KOPT-K1 (cell line): Measurements from ENCODE around the gene SNX4.
"Not testable (repeated sequence)": the region's sequence is repeated elsewhere in the genome, so short reads cannot be mapped to it uniquely, and the experiment has no call there.

Source experiments
- H3K27ac ChIP-seq: fragments of 200-600 bp; sonication (generic); 2 replicates; pipeline ENCODE4 v1.5.1; 2016; ENCODE audit warnings: antibody characterized with exemption, mild to moderate bottlenecking, low read depth, low read length; ENCODE audit not compliant: poor library complexity, severe bottlenecking
- H3K36me3 ChIP-seq: fragments of 200-600 bp; sonication (generic); 2 replicates; pipeline ENCODE4 v1.5.1; 2017; ENCODE audit warnings: antibody characterized with exemption, mild to moderate bottlenecking, low read length, moderate library complexity; ENCODE audit not compliant: insufficient read depth
- H3K9me3 ChIP-seq: fragments of 200-600 bp; sonication (generic); 2 replicates; pipeline ENCODE4 v1.5.1; 2017; ENCODE audit warnings: antibody characterized with exemption, low read length, mild to moderate bottlenecking; ENCODE audit not compliant: insufficient read depth, poor library complexity, severe bottlenecking

Gene SNX4

DNA sequence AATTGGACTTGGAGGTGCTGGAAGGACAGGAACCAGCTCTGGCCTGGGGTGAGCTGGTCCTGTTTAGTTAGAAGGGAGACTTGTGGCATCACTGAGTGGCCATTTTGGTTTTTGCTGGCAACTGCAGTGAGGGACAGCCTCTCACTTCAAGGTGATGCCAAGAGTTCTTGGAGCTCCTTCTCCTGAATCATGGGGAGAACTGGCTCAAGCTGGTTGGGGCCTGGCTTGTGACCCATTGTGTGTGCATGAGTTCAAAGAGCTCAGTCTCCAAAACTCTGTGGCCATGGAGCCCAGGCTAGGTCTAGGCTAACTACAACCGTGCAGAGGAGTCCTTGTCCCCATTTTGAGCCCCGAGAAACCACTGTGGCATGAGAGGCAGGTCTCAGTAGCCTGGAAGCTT, 84.8 kb downstream of the SNX4 start:
- Histone ChIP-seq H3K36me3 (no peaks in the 10 kb centered on the region), H3K27ac (no peak overlapping the region), H3K9me3 (no peaks in the 10 kb centered on the region)

DNA sequence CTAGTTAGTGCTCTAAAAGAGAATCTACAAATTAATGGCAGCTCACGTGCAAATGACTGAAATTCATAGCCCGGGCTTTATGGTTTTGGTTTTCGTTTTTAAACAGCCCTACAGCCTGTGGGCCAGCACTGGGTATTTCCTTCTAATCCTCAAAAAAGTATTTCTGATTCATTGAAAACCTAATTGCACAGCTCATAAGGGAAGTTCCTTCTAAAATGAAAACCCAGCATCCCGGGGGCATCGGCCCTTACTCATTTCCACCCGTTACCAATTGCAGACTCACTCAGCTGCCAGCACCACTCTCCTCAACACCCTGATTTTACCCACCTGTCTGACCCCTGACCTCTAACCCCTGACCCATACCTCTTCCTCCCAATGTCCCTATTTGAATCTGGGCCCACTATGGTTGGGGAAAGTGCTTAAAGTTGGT, 85.4 kb downstream of the SNX4 start:
- Histone ChIP-seq H3K36me3 (no peaks in the 10 kb centered on the region), H3K27ac (no peak overlapping the region), H3K9me3 (no peaks in the 10 kb centered on the region)

DNA sequence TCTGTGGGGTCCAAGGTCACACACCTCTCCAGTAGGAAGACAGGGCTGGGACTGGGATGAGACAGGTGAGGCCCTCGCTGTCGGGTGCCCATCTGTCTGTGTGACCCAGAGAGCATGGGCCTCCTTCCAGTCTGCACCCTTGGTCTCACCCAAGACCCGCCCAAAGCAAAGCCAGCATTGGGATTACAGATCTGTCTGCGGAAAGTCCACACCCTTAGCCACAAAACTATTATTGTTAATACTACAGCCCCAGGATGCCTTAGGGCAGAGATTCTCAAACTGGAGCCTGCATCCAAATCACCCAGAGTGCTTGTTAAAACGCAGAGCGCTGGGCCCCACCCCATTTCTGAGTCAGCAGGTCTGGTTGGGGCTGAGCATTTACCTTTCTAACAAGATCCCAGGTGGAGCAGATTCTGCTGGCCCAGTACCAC, 86.4 kb downstream of the SNX4 start:
- Histone ChIP-seq H3K9me3 (no peaks in the 10 kb centered on the region), H3K27ac (no peak overlapping the region), H3K36me3 (no peaks in the 10 kb centered on the region)

DNA sequence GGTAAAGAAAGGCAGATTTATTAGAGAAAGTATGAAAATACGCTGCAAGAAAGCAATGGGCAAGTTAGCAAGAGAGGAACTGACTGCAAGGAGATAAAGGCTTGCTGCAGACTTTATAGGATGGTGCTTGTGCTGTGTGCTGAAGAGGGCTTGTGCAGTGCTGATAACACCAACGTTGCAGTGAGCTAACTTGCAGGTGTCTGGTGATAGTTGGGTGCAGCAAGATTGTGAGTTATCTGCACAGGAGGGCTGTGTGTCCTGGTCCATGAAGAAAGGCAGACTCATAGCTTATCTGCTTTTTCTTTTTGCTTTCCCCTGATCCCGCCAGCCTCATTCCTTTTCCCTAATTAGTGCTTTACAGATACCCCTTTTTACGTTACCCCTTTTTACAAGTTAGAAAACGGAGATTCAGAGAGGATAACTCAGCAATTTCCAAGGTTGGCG, 86.9 kb downstream of the SNX4 start:
- no peak overlapping the region for H3K27ac ChIP-seq
- H3K36me3 ChIP-seq, result no peaks in the 10 kb centered on the region
- no peaks in the 10 kb centered on the region for H3K9me3 ChIP-seq

DNA sequence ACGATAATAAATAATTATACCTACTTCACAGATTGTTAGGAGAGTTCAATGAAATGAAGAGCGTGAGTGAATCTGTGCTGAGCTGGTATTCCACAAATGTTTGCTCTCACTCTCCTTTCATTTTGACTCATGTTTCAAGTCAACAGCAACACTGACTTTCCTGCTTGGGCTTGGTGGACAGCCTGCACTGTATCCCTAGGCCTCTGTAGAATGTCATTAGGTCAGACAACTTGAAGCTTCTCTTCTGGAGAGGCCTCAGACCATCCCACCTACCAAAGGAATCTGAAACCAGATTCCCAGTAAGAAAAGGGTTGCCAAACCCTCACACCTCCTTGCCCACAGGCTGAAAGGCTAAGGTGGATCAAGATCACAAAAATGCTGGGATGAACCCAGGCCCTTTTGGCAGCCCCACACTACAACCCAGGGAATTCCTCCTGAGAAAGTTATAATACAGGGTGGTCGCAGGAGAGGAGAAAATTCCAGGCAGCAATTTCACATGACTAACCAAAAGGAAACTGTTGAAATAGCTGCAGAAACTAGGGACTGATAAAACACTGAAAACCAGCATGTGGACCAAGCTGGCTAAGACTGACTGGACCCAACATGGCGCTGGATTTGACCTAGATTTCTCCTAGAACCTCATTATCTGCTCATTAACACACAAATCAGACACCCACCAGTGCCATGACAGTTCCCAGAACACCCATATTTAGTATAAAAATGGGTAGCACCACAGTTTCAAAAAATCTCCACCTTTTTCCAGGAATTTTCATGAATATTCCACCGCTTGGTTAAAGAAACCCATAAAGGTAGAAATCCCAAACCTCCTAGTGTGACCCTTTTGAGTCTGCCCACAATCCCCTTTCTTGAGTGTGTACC, 87.9 kb downstream of the SNX4 start:
- Histone ChIP-seq H3K27ac (no peak overlapping the region), H3K9me3 (no peaks in the 10 kb centered on the region), H3K36me3 (no peaks in the 10 kb centered on the region)

DNA sequence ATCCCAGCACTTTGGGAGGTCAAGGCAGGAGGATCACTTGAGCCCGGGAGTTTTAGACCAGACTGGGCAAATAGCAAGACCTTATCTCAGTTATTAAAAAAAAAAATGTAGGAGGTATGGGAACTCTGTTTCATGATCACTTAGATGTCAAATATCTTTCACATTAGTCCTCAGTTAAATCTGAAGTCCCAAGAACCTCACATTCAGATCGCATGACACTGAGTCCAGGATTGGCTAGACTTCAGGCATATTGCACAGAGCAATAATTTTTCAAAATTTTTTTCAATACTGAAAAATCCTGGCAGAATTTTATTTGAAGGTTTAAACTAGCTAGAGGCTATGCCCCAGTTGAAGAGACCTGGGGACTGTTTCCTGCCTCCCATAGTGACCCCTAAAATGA, 88.6 kb downstream of the SNX4 start:
- Histone ChIP-seq H3K36me3 (no peaks in the 10 kb centered on the region), H3K27ac (no peak overlapping the region), H3K9me3 (no peaks in the 10 kb centered on the region)

DNA sequence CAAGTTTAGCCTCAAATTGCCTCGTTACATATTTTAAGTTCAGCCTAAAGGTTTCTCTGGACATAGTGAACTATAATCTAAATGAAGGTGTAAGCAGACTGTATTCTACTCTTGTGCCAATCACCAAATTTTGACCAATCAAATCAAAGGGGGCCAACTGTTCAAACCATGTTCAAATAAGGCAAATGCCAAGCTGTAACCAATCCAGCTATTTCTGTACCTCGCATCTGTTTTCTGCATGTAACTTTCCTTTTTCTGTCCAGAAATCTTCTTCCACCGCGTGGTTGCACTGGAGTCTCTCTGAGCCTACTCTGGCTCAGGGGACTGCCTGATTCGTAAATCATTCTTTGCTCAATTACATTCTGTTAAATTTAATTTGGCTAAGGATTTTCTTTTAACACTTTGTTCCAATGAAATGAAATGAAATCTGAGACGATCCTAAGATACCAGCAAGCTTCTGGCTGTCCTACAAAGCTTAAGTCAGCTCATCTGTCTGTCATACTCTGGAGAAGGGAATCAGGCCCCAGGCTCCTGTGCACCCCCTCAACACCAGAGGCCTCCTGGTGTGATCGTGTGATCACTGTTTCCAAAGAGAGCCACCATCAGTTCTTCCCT, 91.7 kb downstream of the SNX4 start:
- Histone ChIP-seq H3K9me3 (no peaks in the 10 kb centered on the region), H3K36me3 (no peaks in the 10 kb centered on the region), H3K27ac (no peak overlapping the region)

DNA sequence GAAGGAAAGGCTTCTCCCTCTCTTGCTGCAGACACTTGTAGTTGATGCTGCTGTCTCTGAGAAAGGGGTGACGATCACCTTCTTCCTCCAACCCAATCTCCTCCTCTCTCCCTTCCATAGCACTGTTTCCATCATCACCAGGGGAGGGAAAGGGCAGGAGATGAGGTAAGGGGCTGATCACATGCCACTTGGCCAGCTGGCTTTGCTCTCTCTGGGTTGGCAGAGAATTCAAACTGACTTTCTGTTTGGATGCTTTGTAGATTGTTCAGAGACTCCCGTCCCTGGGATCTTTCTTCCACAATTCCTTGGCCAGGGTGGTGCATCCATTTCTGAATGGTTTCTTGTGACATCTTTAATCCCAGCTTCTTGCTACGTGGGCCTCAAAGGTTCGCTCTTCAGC, 101.7 kb downstream of the SNX4 start:
- no peaks in the 10 kb centered on the region for H3K9me3 ChIP-seq
- no peaks in the 10 kb centered on the region for H3K36me3 ChIP-seq

DNA sequence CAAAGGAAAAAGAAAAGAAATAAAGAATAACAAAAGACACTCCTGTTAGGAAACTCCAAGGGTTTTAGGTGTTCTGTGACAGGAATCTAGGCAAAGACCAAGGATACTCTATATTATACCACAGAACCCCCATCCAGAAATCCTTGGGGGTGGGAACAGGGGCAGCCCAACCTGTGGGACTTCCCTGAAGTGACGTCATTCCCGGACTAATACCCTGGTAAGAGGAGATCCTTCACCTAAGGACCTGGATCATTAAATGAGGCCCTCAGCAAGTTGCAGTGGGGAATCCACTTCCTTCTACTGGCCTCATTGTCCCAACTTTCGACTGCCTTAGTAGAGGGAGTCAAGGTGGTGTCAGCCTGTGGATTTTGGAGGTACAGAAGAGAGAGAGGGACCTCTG, 103.8 kb downstream of the SNX4 start:
- Histone ChIP-seq H3K27ac (no peak overlapping the region), H3K36me3 (no peaks in the 10 kb centered on the region), H3K9me3 (no peaks in the 10 kb centered on the region)

More for the DNA sequence above, 101.7 kb downstream of the SNX4 start:
- H3K27ac ChIP-seq, result no peak overlapping the region

DNA sequence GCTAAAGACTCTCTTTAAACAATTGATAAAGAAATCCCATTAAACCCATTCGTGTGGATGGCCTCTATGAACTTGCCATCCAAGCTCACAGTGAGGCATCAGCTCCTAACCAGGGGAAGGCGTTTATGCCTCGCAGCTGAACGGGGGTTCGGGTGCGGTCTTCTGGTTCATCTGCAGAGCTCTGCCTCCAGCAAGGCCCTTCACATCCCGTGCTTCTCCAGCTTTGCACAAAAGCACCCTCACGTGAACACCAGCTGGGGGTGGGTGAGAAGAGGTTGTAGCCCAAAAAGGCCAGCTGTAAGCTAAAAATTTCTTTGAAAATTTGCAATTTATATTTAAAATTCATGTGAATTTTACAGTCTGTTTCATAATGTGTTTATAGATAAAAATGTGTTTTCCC, 105.3 kb downstream of the SNX4 start:
- H3K9me3 ChIP-seq, result no peaks in the 10 kb centered on the region
- H3K36me3 ChIP-seq, result no peaks in the 10 kb centered on the region
- no peak overlapping the region for H3K27ac ChIP-seq

DNA sequence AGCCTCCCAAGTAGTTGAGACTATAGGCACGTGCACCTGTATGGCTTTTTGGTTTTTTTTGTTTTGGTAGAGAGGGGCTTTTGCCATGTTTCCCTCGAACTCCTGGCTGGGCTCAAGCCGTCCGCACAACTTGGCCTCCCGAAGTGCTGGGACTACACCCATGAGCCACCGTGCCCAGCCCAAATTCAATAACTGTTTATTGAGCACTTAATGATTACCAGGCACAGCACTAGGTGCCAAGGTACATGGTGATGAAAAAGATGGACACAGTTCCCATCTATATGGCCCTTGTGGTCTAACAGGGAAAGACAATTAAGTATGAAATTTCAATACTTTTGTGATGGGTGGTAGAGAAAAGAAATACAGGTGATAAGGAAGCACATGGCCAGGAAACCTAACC, 109.1 kb downstream of the SNX4 start:
- no peak overlapping the region for H3K27ac ChIP-seq
- H3K9me3 ChIP-seq, result peaks cover 4% of the 10 kb centered on the region

DNA sequence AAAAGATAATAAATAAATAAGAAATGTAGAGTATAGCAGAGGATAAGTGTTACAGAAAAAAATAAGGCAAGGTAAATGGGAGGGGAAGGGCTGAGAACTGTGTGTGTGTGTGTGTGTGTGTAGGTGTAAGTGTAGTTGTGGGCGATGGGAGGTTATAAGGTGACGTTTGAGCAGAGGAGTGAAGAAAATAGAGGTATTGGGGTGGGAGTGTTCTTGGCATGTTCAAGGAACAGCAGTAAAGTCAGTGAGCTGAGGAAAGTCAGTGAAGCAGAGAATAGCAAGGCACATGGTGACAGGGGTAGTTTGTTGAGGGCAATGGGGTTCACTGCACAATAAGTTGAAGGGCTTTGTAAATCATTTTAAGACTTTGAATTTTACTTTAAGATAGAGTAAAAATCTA, 113.9 kb downstream of the SNX4 start:
- H3K27ac ChIP-seq, result no peak overlapping the region
- H3K36me3 ChIP-seq, result no peaks in the 10 kb centered on the region
- H3K9me3 ChIP-seq, result peaks cover 12% of the 10 kb centered on the region

More for the DNA sequence above, 109.1 kb downstream of the SNX4 start:
- H3K36me3 ChIP-seq, result no peaks in the 10 kb centered on the region

DNA sequence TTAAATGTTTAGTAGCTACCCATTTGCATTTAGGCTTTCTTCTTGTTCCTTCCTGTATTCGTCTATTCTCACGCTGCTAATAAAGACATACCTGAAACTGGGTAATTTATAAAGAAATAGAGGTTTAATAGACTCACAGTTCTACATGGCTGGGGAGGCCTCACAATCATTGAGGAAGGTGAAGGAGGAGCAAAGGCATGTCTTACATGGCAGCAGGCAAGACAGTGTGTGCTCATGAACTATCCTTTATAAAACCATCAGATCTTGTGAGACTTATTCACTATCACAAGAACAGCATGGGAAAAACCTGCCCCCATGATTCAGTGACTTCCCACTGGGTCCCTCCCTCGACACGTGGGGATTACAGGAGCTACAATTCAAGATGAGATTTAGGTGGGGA, 114.5 kb downstream of the SNX4 start:
- H3K36me3 ChIP-seq, H3K27ac ChIP-seq: not testable (repeated sequence)
- H3K9me3 ChIP-seq, result peaks cover 12% of the 10 kb centered on the region

DNA sequence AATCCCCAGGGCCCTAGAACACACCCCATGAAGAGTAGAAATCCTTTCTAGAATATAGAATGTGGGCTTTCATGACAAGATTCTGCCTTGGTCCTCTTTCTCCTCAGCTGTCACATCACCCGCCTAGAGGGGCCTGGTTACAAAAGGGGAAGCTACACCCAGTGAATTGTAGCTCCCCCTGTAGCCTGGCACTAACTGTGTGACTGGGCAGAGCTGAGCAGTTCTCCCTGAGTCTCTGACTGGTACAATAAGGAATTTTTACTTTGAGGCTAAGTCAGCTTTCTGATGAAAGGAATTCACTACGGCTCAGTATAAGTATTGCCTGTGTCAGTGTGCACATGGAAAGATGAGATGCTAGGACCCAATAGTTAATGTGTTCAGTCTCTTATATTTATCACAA, 116.2 kb downstream of the SNX4 start:
- Histone ChIP-seq H3K27ac (no peak overlapping the region), H3K9me3 (peaks cover 12% of the 10 kb centered on the region), H3K36me3 (no peaks in the 10 kb centered on the region)

DNA sequence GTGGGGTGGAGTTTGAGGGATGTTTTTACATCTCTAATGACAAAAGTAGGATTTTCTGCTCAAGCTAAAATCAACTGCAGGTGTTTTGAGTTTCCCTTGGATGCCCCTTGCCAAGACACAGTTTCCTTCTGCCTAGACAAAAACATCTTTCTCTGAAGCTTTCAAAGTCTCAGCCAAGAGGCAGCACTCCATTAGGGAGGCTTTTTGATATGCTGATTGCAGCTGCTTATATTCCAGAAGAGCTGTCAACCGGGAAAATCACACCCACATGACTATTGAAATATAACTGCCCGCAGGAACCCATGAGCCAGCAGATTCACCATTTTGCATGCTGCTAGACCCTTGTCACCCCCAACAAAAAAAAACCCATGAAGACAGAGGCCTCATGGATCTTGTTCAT, 117.4 kb downstream of the SNX4 start:
- Histone ChIP-seq H3K27ac (no peak overlapping the region), H3K9me3 (peaks cover 12% of the 10 kb centered on the region)

DNA sequence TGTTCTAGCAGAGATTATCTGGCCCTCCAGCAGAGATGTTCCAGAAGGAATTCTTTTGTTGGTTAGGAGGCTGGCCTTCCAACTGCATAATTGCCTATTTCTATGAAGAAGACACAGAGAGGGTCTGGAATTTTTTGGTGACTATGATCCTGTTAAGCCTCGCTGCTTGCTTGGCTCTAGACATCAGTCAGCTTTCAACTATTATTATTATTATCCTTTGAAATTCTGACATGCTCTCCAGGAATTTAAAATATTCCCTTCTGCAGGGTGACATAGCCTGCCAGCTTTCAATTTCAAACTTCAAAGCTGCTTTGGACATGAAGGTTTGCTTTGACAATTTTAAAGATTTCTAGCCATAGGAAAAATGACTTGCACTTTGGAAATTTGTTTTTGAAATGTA, 118.6 kb downstream of the SNX4 start:
- H3K36me3 ChIP-seq, result no peaks in the 10 kb centered on the region
- H3K27ac ChIP-seq, result no peak overlapping the region
- peaks cover 9% of the 10 kb centered on the region for H3K9me3 ChIP-seq

More for the DNA sequence above, 117.4 kb downstream of the SNX4 start:
- H3K36me3 ChIP-seq, result no peaks in the 10 kb centered on the region
